Measurements from ENCODE around the gene CHRND.
"Not testable (repeated sequence)": the region's sequence is repeated elsewhere in the genome, so short reads cannot be mapped to it uniquely, and the experiment has no call there.

The CHRND gene

GRCh38 chr2:232542715-232543467 lies 16.9 kb downstream of the CHRND start:
- no peak for DNase-seq (ENCODE audit: low read depth in 2 of 2)

- no peak for DNase-seq (ENCODE audit: low read depth in 2 of 2)
These were observed 17.5 kb downstream of the CHRND start for GRCh38 chr2:232543491-232543890.

- DNase-seq (ENCODE audit: low read depth in 2 of 2), result no peak
These were observed 18.1 kb downstream of the CHRND start for GRCh38 chr2:232543928-232544631.

- DNase-seq (ENCODE audit: low read depth in 2 of 2), result no peak
These were observed 18.7 kb downstream of the CHRND start for GRCh38 chr2:232544674-232545073.

GRCh38 chr2:232545511-232546375 lies 19.8 kb downstream of the CHRND start:
- DNase-seq (ENCODE audit: low read depth in 2 of 2), result no peak

- DNase-seq (ENCODE audit: low read depth in 2 of 2), result no peak
These were observed 22.0 kb downstream of the CHRND start for GRCh38 chr2:232547991-232548390.

GRCh38 chr2:232549655-232550353 lies 23.8 kb downstream of the CHRND start:
- no peak for DNase-seq (ENCODE audit: low read depth in 2 of 2)

GRCh38 chr2:232550354-232551249 lies 24.6 kb downstream of the CHRND start, which contains the start of the genes EIF4E2 and TIGD1:
EIF4E2 (plus strand) TSS chr2:232550689; CDS start chr2:232550725, 36 bp downstream.
TIGD1 (minus strand) TSS chr2:232550557; CDS start chr2:232549882, 675 bp downstream.
- peak; percentile 91 to 92 for DNase-seq (ENCODE audit: low read depth in 2 of 2)

- DNase-seq (ENCODE audit: low read depth in 2 of 2), result no peak
These were observed 25.3 kb downstream of the CHRND start for GRCh38 chr2:232551250-232551638.

GRCh38 chr2:232551776-232552175 lies 25.8 kb downstream of the CHRND start:
- no peak for DNase-seq (ENCODE audit: low read depth in 2 of 2)

GRCh38 chr2:232556426-232556825 lies 30.5 kb downstream of the CHRND start:
- DNase-seq (ENCODE audit: low read depth in 2 of 2), result no peak

GRCh38 chr2:232562515-232563151 lies 36.7 kb downstream of the CHRND start:
- no peak for DNase-seq (ENCODE audit: low read depth in 2 of 2)

- DNase-seq (ENCODE audit: low read depth in 2 of 2), result no peak
These were observed 37.6 kb downstream of the CHRND start for GRCh38 chr2:232563580-232563979.

GRCh38 chr2:232567721-232568120 lies 41.8 kb downstream of the CHRND start:
- DNase-seq (ENCODE audit: low read depth in 2 of 2), result no peak

GRCh38 chr2:232568161-232568560 lies 42.2 kb downstream of the CHRND start:
- no peak for DNase-seq (ENCODE audit: low read depth in 2 of 2)

GRCh38 chr2:232569541-232569940 lies 43.6 kb downstream of the CHRND start:
- no peak for DNase-seq (ENCODE audit: low read depth in 2 of 2)

GRCh38 chr2:232570481-232570880 lies 44.5 kb downstream of the CHRND start:
- not testable (repeated sequence) for DNase-seq (ENCODE audit: low read depth in 2 of 2)

- DNase-seq (ENCODE audit: low read depth in 2 of 2), result no peak
These were observed 45.1 kb downstream of the CHRND start for GRCh38 chr2:232571026-232571474.

GRCh38 chr2:232573042-232573441 lies 47.1 kb downstream of the CHRND start:
- no peak for DNase-seq (ENCODE audit: low read depth in 2 of 2)
